Measurements from ENCODE around the gene OSR1.
"Not testable (repeated sequence)": the region's sequence is repeated elsewhere in the genome, so short reads cannot be mapped to it uniquely, and the experiment has no call there.

The OSR1 gene

GRCh38 chr2:19358242-19359020 lies at the start of gene OSR1:
Gene OSR1, minus strand, starts transcription at chr2:19358623. Its CDS starts 4,818 bp downstream, at chr2:19353805.
- peak within 1 kb of the TSS; percentile 79 for H3K4me3 ChIP-seq (ENCODE audit: low read length)
- H3K27me3 ChIP-seq (ENCODE audit: control insufficient read depth, insufficient read depth, low read length), result peaks cover 14% of the 10 kb centered on the region
- peak within 1 kb of the TSS; percentile 64 for H3K9ac ChIP-seq (ENCODE audit: low read length)
- no peaks in the 10 kb centered on the region for H3K36me3 ChIP-seq (ENCODE audit: control insufficient read depth, insufficient read depth, low read length)
- H3K27ac ChIP-seq (ENCODE audit: low read depth, low read length), result peak within 1 kb of the TSS; percentile 82
- H3K4me1 ChIP-seq (ENCODE audit: control insufficient read depth, insufficient read depth, low read length), result no peaks in the 10 kb centered on the region

GRCh38 chr2:19403785-19404184 lies 45.4 kb upstream of the OSR1 start:
- no peaks in the 10 kb centered on the region for H3K36me3 ChIP-seq (ENCODE audit: control insufficient read depth, insufficient read depth, low read length)
- H3K4me3 ChIP-seq (ENCODE audit: low read length), result no peak overlapping the region
- H3K4me1 ChIP-seq (ENCODE audit: control insufficient read depth, insufficient read depth, low read length), result no peaks in the 10 kb centered on the region
- H3K27me3 ChIP-seq (ENCODE audit: control insufficient read depth, insufficient read depth, low read length), result no peaks in the 10 kb centered on the region
- no peak overlapping the region for H3K9ac ChIP-seq (ENCODE audit: low read length)
- no peak overlapping the region for H3K27ac ChIP-seq (ENCODE audit: low read depth, low read length)

- no peak overlapping the region for H3K27ac ChIP-seq (ENCODE audit: low read depth, low read length)
- no peaks in the 10 kb centered on the region for H3K27me3 ChIP-seq (ENCODE audit: control insufficient read depth, insufficient read depth, low read length)
- H3K4me1 ChIP-seq (ENCODE audit: control insufficient read depth, insufficient read depth, low read length), result no peaks in the 10 kb centered on the region
- no peak overlapping the region for H3K9ac ChIP-seq (ENCODE audit: low read length)
- H3K4me3 ChIP-seq (ENCODE audit: low read length), result no peak overlapping the region
- no peaks in the 10 kb centered on the region for H3K36me3 ChIP-seq (ENCODE audit: control insufficient read depth, insufficient read depth, low read length)
Measured at GRCh38 chr2:19392191-19392590, 33.8 kb upstream of the OSR1 start.

- not testable (repeated sequence) for H3K27ac ChIP-seq (ENCODE audit: low read depth, low read length); H3K36me3 ChIP-seq (ENCODE audit: control insufficient read depth, insufficient read depth, low read length); H3K27me3 ChIP-seq (ENCODE audit: control insufficient read depth, insufficient read depth, low read length); H3K9ac ChIP-seq (ENCODE audit: low read length); H3K4me1 ChIP-seq (ENCODE audit: control insufficient read depth, insufficient read depth, low read length); H3K4me3 ChIP-seq (ENCODE audit: low read length)
Measured at GRCh38 chr2:19389469-19389868, 31.0 kb upstream of the OSR1 start.

DNA sequence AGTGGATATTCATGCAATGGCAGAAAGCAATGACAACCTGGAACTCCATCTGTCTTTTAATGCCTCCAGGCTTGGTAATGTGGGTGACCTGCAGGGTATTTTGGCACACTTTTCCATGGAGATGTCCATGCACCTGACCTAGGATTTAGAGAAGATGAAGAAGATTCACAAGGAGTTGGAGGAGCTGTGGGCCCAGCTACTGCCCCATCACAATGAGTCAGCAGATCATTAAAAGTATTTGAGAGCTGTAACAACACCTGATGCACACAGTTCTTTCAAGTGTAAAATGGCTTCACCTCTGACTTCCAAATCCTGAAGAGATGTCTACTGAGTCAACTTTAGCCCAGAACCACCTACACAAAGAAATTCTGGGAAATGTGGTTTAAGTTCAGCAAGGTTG lies 22.1 kb upstream of the OSR1 start:
- Histone ChIP-seq H3K4me1 (ENCODE audit: control insufficient read depth, insufficient read depth, low read length) (peaks cover 17% of the 10 kb centered on the region), H3K36me3 (ENCODE audit: control insufficient read depth, insufficient read depth, low read length) (no peaks in the 10 kb centered on the region), H3K27me3 (ENCODE audit: control insufficient read depth, insufficient read depth, low read length) (no peaks in the 10 kb centered on the region), H3K4me3 (ENCODE audit: low read length) (no peak overlapping the region), H3K27ac (ENCODE audit: low read depth, low read length) (no peak overlapping the region), H3K9ac (ENCODE audit: low read length) (no peak overlapping the region)

GRCh38 chr2:19378939-19379338 lies 20.5 kb upstream of the OSR1 start:
- no peak overlapping the region for H3K4me3 ChIP-seq (ENCODE audit: low read length)
- no peaks in the 10 kb centered on the region for H3K36me3 ChIP-seq (ENCODE audit: control insufficient read depth, insufficient read depth, low read length)
- H3K27me3 ChIP-seq (ENCODE audit: control insufficient read depth, insufficient read depth, low read length), result no peaks in the 10 kb centered on the region
- H3K27ac ChIP-seq (ENCODE audit: low read depth, low read length), result peak overlapping the region; percentile 69
- H3K9ac ChIP-seq (ENCODE audit: low read length), result no peak overlapping the region
- peaks cover 17% of the 10 kb centered on the region for H3K4me1 ChIP-seq (ENCODE audit: control insufficient read depth, insufficient read depth, low read length)

DNA sequence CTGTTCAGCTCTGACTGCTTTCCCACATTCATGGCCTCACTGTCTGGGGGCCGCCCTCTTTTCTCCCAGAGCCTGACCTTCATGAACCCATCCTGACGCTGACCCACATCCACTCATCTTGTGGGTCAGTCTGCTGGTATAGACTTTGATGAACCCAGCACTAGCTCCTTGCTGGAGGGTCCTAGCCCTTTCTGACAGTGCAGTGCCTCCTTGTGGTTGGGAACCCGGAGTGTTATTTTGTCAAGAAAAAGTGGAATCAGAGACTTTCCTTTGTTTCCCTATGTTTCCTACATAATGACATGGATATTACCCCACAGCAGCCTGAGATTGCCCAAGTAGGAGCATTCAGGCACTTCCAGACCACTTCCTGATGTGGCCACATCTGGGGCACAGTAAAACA lies 19.3 kb upstream of the OSR1 start:
- Histone ChIP-seq H3K4me3 (ENCODE audit: low read length) (no peak overlapping the region), H3K36me3 (ENCODE audit: control insufficient read depth, insufficient read depth, low read length) (no peaks in the 10 kb centered on the region), H3K4me1 (ENCODE audit: control insufficient read depth, insufficient read depth, low read length) (peaks cover 17% of the 10 kb centered on the region), H3K9ac (ENCODE audit: low read length) (no peak overlapping the region), H3K27me3 (ENCODE audit: control insufficient read depth, insufficient read depth, low read length) (no peaks in the 10 kb centered on the region), H3K27ac (ENCODE audit: low read depth, low read length) (no peak overlapping the region)

DNA sequence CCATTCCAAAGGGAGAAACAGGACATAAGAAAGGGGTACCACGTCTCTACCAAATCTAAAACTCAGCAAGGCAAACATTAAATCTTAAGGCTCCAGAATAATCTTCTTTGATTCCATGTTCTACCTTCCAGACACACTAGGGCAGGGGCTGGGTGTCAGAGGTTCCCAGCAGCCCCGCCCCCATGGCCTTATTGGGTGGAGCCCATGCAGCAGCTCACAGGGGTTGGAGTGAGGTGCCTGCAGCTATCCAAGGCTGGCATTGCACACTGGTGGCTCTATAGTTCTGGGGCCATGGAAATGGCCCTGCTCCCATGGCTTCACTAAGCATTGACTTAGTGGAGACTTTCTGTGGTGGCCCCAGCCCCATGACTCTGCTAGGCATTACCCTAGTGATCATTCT lies 14.9 kb upstream of the OSR1 start:
- peaks cover 4% of the 10 kb centered on the region for H3K4me1 ChIP-seq (ENCODE audit: control insufficient read depth, insufficient read depth, low read length)
- no peak overlapping the region for H3K4me3 ChIP-seq (ENCODE audit: low read length)
- no peak overlapping the region for H3K27ac ChIP-seq (ENCODE audit: low read depth, low read length)
- H3K36me3 ChIP-seq (ENCODE audit: control insufficient read depth, insufficient read depth, low read length), result no peaks in the 10 kb centered on the region
- no peaks in the 10 kb centered on the region for H3K27me3 ChIP-seq (ENCODE audit: control insufficient read depth, insufficient read depth, low read length)
- H3K9ac ChIP-seq (ENCODE audit: low read length), result no peak overlapping the region

GRCh38 chr2:19371996-19372582 lies 13.7 kb upstream of the OSR1 start:
- peaks cover 6% of the 10 kb centered on the region for H3K4me1 ChIP-seq (ENCODE audit: control insufficient read depth, insufficient read depth, low read length)
- no peak overlapping the region for H3K9ac ChIP-seq (ENCODE audit: low read length)
- H3K36me3 ChIP-seq (ENCODE audit: control insufficient read depth, insufficient read depth, low read length), result no peaks in the 10 kb centered on the region
- H3K4me3 ChIP-seq (ENCODE audit: low read length), result no peak overlapping the region
- no peak overlapping the region for H3K27ac ChIP-seq (ENCODE audit: low read depth, low read length)
- H3K27me3 ChIP-seq (ENCODE audit: control insufficient read depth, insufficient read depth, low read length), result no peaks in the 10 kb centered on the region

- no peaks in the 10 kb centered on the region for H3K36me3 ChIP-seq (ENCODE audit: control insufficient read depth, insufficient read depth, low read length)
- no peaks in the 10 kb centered on the region for H3K27me3 ChIP-seq (ENCODE audit: control insufficient read depth, insufficient read depth, low read length)
- no peak overlapping the region for H3K4me3 ChIP-seq (ENCODE audit: low read length)
- no peak overlapping the region for H3K9ac ChIP-seq (ENCODE audit: low read length)
- peaks cover 6% of the 10 kb centered on the region for H3K4me1 ChIP-seq (ENCODE audit: control insufficient read depth, insufficient read depth, low read length)
- no peak overlapping the region for H3K27ac ChIP-seq (ENCODE audit: low read depth, low read length)
Measured at GRCh38 chr2:19369341-19369955, 11.0 kb upstream of the OSR1 start.

DNA sequence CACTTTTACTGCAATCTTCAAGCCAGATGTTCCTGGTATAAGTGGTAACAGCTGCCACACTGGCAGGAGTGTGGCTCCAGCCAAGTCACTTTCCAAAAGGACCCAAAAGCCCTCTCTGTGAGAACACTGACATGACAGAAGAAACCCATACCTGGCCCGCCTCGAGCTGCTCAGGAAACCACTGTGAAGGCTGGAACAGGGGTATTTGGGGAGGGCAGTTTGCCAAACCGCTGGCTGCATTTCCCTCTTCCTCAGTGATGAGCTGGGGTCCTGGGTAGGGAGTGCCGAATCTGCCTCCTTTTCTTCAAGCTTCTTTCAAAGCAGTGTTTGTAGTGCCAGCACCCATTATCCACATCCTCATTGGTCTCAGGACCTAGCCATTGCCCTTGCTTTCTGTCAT lies 10.3 kb upstream of the OSR1 start:
- no peaks in the 10 kb centered on the region for H3K36me3 ChIP-seq (ENCODE audit: control insufficient read depth, insufficient read depth, low read length)

GRCh38 chr2:19367326-19367725 lies 8.9 kb upstream of the OSR1 start:
- peaks cover 2% of the 10 kb centered on the region for H3K27me3 ChIP-seq (ENCODE audit: control insufficient read depth, insufficient read depth, low read length)
- H3K4me1 ChIP-seq (ENCODE audit: control insufficient read depth, insufficient read depth, low read length), result peaks cover 6% of the 10 kb centered on the region
- no peaks in the 10 kb centered on the region for H3K36me3 ChIP-seq (ENCODE audit: control insufficient read depth, insufficient read depth, low read length)
- H3K27ac ChIP-seq (ENCODE audit: low read depth, low read length), result no peak overlapping the region
- no peak overlapping the region for H3K4me3 ChIP-seq (ENCODE audit: low read length)
- H3K9ac ChIP-seq (ENCODE audit: low read length), result no peak overlapping the region

More for the DNA sequence above, 10.3 kb upstream of the OSR1 start:
- no peaks in the 10 kb centered on the region for H3K27me3 ChIP-seq (ENCODE audit: control insufficient read depth, insufficient read depth, low read length)
- peaks cover 6% of the 10 kb centered on the region for H3K4me1 ChIP-seq (ENCODE audit: control insufficient read depth, insufficient read depth, low read length)
- H3K27ac ChIP-seq (ENCODE audit: low read depth, low read length), result no peak overlapping the region
- H3K4me3 ChIP-seq (ENCODE audit: low read length), result no peak overlapping the region
- H3K9ac ChIP-seq (ENCODE audit: low read length), result no peak overlapping the region

Measured in rectal smooth muscle tissue (tissue), 1 donor.